Right cardiac atrium (tissue), 5 donors: ENCODE measurements around the gene MOCS1. TPM values are rescaled to one million over a fixed set of nuclear protein-coding genes. Genes with fewer than 3 reads are reported as not detected.

Experiments used
- ATAC-seq, 2 donors: fragments of 200-7000 bp; cut with Tn5 transposase; one replicate each; pipeline versions ENCODE4 v1.8.0 to v1.9.1; 2020; ENCODE audit warnings: moderate library complexity in 2 of 2, mild to moderate bottlenecking in 1 of 2
- DNase-seq, 3 donors: peaks; one replicate each; pipeline ENCODE4 v3.0.0-alpha.2; 2020
- H3K27ac ChIP-seq: one replicate; pipeline ENCODE4 v1.5.1; 2013; ENCODE audit warnings: mild to moderate bottlenecking, low read length, control low read depth, moderate library complexity
- H3K27me3 ChIP-seq: one replicate; pipeline ENCODE4 v1.6.1; 2013; ENCODE audit not compliant: control insufficient read depth, insufficient read depth
- H3K4me1 ChIP-seq: one replicate; pipeline ENCODE4 v1.6.1; 2013; ENCODE audit warnings: low read length; ENCODE audit not compliant: control insufficient read depth, insufficient read depth
- H3K4me3 ChIP-seq: one replicate; pipeline ENCODE4 v1.5.1; 2013; ENCODE audit warnings: low read length, control low read depth
- H3K9me3 ChIP-seq: one replicate; pipeline ENCODE4 v1.6.1; 2013; ENCODE audit warnings: low read length; ENCODE audit not compliant: control insufficient read depth
- WGBS: extraction: QIAGEN DNeasy Blood & Tissue Kit; methylation state at CpG from one replicate; pipeline ENCODE4 v1.1.7; 2013; 5-methylcytosine and 5-hydroxymethylcytosine counted together
- intact Hi-C, 4 donors: fragments of 100-400 bp; cut with DNase I; formaldehyde crosslinking; loops; one replicate each; pipeline versions ENCODE4 v1.11.0 to v1.14.0; 2022 to 2023
- polyA plus RNA-seq: library from polyadenylated mRNA; stranded (reverse); fragments of 200-250 nt; gene quantifications from one replicate; pipeline ENCODE4 v1.2.3, GENCODE V29; 2013
- total RNA-seq, 4 donors: library from RNA; stranded (reverse); fragmentation: NEBNext Ultra II Directional; extraction: Animal tissue kit (Norgen Biotek cat#: 25700); gene quantifications; one replicate each; pipeline ENCODE4 v1.2.1, GENCODE V29; 2021
- donor health status: healthy with polysubstance abuse.
- donor health status: DM: no; HTN: yes; CAD: no.
- donor health status: DM: no; HTN: no; CAD: no.
- donor health status: DM: no; HTN: yes; CAD: no; lungs with severe emphysema.
- donor health status: DM: yes; HTN: yes; CAD: no.

Gene MOCS1
- total and polyA plus RNA-seq, 5 donors: 17.2 to 24.1 (median 22.4) TPM

- intact Hi-C loops: no loop called here
These were observed 63.3 kb downstream of the MOCS1 start for GRCh38 chr6:39870950-39871349.

DNA sequence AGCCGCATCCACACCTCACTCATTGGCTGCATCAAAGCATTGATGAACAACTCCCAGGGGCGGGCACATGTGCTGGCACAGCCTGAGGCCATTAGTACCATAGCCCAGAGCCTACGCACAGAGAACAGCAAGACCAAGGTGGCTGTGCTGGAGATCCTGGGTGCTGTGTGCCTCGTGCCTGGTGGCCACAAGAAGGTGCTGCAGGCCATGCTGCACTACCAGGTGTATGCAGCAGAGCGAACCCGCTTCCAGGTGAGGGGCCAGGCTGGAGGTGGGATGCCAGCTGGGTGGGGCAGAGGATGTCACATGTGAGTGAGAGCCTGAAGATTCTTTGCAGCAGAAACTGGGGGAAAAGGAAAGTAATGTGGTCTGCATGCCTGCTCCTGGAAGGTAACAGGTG lies 66.7 kb downstream of the MOCS1 start:
- WGBS: 87% methylated on average over 6 of the region's 6 CpGs
- H3K27me3 ChIP-seq: no peaks in the 10 kb centered on the region

More at GRCh38 chr6:39870950-39871349, 63.3 kb downstream of the MOCS1 start:
- H3K4me3 ChIP-seq: no peak overlapping the region
- H3K27ac ChIP-seq: no peak overlapping the region
- H3K27me3 ChIP-seq: no peaks in the 10 kb centered on the region
- H3K4me1 ChIP-seq: no peaks in the 10 kb centered on the region
- ATAC-seq (no peak), DNase-seq (no peak)
- no peaks in the 10 kb centered on the region for H3K9me3 ChIP-seq
- WGBS: 99% methylated on average over 3 of the region's 3 CpGs

GRCh38 chr6:39865011-39865888 lies 69.0 kb downstream of the MOCS1 start:
- no peaks in the 10 kb centered on the region for H3K27me3 ChIP-seq
- H3K27ac ChIP-seq: no peak overlapping the region
- H3K4me3 ChIP-seq: no peak overlapping the region
- intact Hi-C loops: no loop called here
- no peaks in the 10 kb centered on the region for H3K9me3 ChIP-seq
- DNase-seq (peak; percentile 79 to 91 (median 82)), ATAC-seq (peak; percentile 65 to 67)
- 55% methylated on average over 15 of the region's 15 CpGs for WGBS
- no peaks in the 10 kb centered on the region for H3K4me1 ChIP-seq

More for the DNA sequence above, 66.7 kb downstream of the MOCS1 start:
- ATAC-seq (no peak), DNase-seq (no peak)
- no peak overlapping the region for H3K27ac ChIP-seq
- H3K4me1 ChIP-seq: no peaks in the 10 kb centered on the region
- no peaks in the 10 kb centered on the region for H3K9me3 ChIP-seq
- intact Hi-C loops: no loop called here
- H3K4me3 ChIP-seq: no peak overlapping the region

GRCh38 chr6:39861663-39862062 lies 72.6 kb downstream of the MOCS1 start:
- peak; percentile 49 to 63 for ATAC-seq
- no peak overlapping the region for H3K27ac ChIP-seq
- 55% methylated on average over 3 of the region's 3 CpGs for WGBS
- no peak overlapping the region for H3K4me3 ChIP-seq
- H3K27me3 ChIP-seq: no peaks in the 10 kb centered on the region
- H3K4me1 ChIP-seq: no peaks in the 10 kb centered on the region
- intact Hi-C loops: no loop called here
- DNase-seq: no peak
- no peaks in the 10 kb centered on the region for H3K9me3 ChIP-seq

- Histone ChIP-seq H3K27ac (no peak overlapping the region), H3K4me3 (no peak overlapping the region), H3K27me3 (no peaks in the 10 kb centered on the region), H3K4me1 (no peaks in the 10 kb centered on the region), H3K9me3 (no peaks in the 10 kb centered on the region)
- WGBS: 89% methylated on average over 2 of the region's 2 CpGs
- intact Hi-C loops: no loop called here
- ATAC-seq (no peak), DNase-seq (no peak)
These were observed 75.2 kb downstream of the MOCS1 start for GRCh38 chr6:39859025-39859424.

DNA sequence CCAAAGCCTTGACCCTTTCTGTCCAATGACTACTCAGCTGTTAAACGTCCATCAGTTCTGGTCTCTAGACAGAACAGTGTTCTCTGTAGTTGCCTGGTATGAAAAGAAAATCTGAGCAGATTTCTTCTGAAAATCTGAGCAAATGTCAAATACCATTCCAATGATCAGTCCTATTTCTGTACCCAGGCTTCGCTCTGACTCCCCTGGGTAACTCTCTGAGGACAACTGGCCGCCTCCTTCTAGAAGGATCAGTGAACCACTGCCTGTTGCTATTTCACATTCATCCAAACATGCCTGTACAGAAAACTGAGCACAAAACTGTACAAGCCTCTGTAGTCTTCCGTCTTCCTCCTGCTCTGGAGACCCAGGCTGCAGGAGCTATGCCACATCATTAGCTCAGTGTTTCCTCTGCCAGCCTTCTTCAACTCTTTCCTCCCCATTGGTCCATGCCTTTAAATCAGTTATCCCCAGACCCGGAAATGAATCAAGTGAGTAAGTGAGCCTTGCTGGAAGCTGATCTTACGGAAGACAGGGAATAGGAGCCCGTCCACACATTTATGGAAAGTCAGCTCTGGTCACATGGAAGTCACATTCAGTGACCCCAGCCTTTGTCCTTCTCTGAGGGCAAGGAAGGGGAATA lies 78.8 kb downstream of the MOCS1 start:
- intact Hi-C loops: no loop called here
- Histone ChIP-seq H3K4me3 (no peak overlapping the region), H3K9me3 (no peaks in the 10 kb centered on the region), H3K27me3 (no peaks in the 10 kb centered on the region), H3K4me1 (peaks cover 3% of the 10 kb centered on the region), H3K27ac (peak overlapping the region; percentile 62)
- DNase-seq: no peak
- 72% methylated on average over 7 of the region's 7 CpGs for WGBS
- peak in 1 of 2 donors; percentile 31 for ATAC-seq

Other genes starting within 250 kb of the MOCS1 start
- 1 to 10 TPM in 1 of 4 donors, under 1 TPM in 3; 0.25 to 1.4 (median 0.43) TPM for gene KIF6, start 209.1 kb downstream of the MOCS1 start, total RNA-seq
- gene KIF6, start 209.1 kb downstream of the MOCS1 start, polyA plus RNA-seq: 0.43 TPM
- gene DAAM2, start 142.1 kb downstream of the MOCS1 start, total RNA-seq: 10 to 100 TPM in 2 of 4 donors, 1 to 10 TPM in 2; 7.2 to 11.5 (median 9.2) TPM
- 9.9 TPM for gene DAAM2, start 142.1 kb downstream of the MOCS1 start, polyA plus RNA-seq